Hematopoietic multipotent progenitor cell (in vitro differentiated cells): ENCODE results near the gene MIEF2. TPM values are rescaled to one million over a fixed set of nuclear protein-coding genes. Genes with fewer than 3 reads are reported as not detected.

ENCODE experiments used
- DNase-seq, 3 donors: peaks; one replicate each; pipeline ENCODE4 v3.0.0-alpha.2; 2011 to 2015; ENCODE audit warnings: low read depth in 2 of 3, low spot score in 2 of 3
- total RNA-seq: library from RNA; depleted of rRNA; stranded (reverse); fragments of >200 nt; gene quantifications from one replicate; pipeline ENCODE4 v1.2.3, GENCODE V29; 2012

Gene MIEF2
- total RNA-seq, 1 donor, result 33.7 TPM

DNA sequence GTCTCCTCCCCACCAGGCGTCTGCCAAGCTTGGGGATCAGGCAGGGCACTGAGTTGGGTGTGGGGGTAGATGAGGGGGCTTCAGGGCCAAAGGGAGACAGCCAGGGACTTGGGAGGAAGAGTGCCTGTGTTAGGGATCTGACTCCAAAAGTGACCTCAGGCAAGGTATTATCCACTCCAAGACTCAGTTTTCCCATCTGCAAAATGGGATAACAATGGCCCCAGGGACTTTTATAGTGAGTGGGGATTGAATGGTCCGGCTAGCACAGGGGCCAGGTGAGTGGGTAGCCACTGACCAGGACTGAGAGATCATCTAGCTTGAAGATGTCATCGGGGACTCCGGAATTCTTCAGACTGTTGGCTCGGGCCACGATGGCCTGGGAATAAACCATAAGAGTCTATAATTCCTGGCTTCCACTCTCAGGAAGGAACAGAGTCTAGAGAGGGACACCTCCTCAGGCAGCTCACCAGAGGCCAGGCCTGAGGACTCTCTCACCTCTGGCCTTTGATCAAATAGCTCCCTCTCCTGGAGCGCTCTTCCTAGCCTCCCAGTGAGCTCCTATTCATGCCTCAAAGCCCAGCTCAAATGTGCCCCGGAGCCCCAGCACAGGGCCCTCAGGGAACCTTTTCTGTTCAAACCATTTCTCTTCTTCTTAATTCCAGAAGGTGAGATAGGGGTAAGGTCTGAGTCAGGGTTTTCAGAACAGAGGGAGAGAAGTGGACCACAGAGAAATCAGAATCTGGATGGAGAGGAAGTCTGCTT, 5.4 kb upstream of the MIEF2 start:
- no peak for DNase-seq

DNA sequence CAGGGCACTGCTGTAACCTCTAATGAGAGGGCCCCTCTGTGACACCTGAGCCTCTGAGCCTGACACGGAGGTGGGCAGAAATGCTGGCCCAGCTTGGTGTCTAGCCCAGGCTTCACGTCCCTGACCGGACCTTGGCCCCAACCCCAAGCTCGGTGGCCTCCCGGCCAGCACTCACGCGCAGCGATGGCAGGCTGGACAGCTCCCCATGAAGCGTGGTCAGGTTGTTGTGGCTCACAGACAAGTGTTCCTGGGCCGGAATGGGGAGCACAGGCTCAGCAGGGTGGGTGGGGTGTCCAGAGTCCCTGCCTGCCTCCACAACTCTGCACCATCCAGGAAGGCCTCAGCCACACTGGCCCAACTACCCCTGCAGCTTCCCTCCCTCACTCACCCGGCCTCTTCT, 4.1 kb upstream of the MIEF2 start:
- DNase-seq, result no peak

DNA sequence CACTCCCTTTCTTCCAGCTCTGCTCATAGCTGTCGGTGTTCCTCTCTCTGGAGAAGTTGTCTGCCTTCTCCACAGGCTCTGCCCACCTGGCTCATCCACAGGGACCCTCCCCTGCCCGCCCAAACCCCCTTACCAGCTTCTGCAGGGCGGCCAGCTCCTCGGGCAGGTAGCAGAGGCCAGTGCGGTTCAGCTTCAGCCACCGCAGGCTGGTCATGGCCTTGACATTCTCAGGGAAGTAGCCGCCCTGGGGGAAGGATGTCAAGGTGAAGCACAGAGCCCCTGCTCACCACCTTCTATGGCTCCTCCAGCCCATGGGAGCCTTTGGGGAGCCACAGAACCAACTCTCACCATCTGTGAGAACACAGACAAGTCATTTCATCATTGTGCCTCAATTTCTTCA, 3.7 kb upstream of the MIEF2 start:
- DNase-seq, result no peak

DNA sequence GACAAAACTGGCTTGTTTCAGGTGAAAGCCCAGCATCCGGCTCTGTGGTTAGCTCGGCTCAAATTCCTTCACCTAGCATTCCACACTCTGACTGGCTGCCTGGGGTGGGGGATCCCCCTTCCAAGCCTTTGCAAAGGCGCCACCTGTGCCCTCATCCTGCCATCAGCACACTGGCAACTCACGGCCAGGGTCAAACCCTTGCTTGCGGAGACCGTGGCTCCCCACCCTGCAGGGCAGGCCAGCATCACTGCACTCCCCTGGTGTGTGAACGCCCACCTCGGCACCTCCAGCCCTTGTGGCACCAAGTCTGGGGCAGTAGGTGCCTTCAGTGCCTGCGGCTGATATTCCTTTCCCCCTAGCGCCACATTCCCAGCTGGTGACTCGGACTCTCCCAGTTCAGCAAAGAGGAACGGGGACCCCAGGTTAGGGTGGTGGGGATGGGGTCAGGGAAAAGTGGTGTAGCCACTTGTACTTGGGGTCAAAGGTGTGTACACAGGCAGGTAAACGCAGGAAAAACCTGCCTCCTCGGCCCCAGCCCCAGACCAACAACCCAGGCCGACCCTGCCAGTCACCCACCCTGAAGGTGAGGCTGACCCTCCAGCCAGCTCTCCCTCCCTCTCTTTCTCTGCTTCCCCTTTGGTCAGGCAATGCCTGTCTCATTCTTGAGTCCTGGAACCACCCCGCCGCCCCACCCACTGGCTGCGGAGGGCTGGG, 3.0 kb upstream of the MIEF2 start:
- DNase-seq, result no peak

GRCh38 chr17:18257982-18258355, 2.5 kb upstream of the MIEF2 start:
- peak in 2 of 3 donors; percentile 61 to 62 for DNase-seq

GRCh38 chr17:18258356-18259038, 2.0 kb upstream of the MIEF2 start, which contains the start of gene FLII:
Gene FLII, minus strand, starts transcription at chr17:18258738. Its CDS starts 48 bp downstream, at chr17:18258690.
- DNase-seq, result peak; percentile 31 to 33 (median 33)

GRCh38 chr17:18259621-18260331, 686 bp upstream of the MIEF2 start:
- no peak for DNase-seq

DNA sequence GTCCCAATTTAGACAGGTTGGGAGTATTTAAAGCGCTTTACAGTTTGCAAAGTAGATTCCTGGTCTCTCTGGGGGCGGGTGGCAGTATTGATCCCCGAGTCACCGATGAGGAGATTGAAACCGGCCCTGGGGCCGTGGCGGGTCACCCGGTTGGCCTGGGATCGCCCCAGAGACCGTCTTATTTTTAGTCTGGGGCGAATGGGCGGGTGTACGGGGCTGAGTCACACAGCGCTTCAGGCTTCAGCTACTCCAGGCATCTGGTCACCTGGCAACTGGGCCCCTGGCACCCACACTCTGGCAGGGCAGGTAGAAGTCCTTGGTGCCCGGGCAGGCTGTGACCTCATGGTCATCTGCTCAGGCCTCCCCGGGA, 669 bp downstream of the MIEF2 start:
- DNase-seq, result peak in 2 of 3 donors; percentile 16 to 24

DNA sequence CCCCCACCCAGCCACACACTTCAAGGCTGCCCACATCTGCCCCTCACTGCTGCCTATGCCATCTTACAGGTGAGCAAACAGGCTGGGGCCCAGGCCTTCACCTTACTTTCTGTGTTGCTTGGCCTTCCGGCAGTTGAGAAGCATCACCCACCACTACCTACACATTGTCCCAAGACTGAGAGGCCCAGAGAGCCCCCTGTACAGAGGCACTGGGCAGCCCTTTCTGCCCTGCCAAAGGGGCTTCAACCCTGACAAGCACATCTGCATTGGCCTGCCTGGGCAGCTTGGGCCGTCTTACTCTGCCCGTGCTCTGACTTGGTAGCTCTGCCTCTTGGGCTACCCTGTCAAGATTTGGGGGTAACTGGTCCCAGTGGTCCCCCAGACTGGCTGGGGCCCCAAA, 1.2 kb downstream of the MIEF2 start:
- no peak for DNase-seq

DNA sequence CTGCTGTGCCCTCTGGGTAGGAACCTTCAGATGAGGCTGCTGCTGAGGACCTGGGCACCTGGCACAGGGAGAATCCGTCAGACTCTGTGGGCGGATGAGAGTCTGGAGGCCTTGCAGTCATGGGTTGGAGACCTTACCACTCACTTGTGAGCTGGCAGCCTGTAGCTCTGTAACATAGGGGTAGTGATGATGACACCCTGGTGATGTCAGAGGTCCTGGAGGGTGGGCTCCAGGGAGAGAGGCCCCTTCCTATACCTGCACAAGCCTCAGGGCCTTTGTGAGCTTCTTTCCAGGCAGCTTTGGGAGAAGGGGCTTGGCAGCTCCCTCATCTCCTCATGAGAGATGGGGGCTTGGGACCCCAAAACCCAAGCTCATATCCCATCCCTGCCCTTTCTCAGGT, 1.6 kb downstream of the MIEF2 start:
- DNase-seq, result no peak

GRCh38 chr17:18262641-18263040, 2.2 kb downstream of the MIEF2 start:
- no peak for DNase-seq

GRCh38 chr17:18263885-18264682, 3.6 kb downstream of the MIEF2 start:
- DNase-seq, result no peak

DNA sequence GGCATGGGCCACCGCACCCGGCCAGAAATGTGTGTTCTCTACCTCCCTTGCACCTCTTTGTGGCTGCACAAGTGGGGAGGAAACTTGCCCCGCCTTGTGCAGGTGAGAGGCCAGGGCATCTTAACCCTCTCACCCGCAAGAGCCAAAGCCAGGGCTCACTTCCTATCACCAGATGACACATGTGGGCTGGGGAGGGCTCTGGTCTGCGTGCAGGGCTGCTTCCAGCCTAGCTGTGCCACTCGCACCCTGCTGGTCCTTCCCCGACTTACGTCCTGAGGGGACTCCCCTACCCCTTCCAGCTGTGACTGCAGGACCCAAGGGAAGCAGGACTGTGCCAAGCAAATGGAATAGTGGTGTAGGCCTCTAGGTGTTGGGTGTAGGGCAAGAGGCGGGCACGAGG, 6.9 kb downstream of the MIEF2 start:
- DNase-seq, result no peak

DNA sequence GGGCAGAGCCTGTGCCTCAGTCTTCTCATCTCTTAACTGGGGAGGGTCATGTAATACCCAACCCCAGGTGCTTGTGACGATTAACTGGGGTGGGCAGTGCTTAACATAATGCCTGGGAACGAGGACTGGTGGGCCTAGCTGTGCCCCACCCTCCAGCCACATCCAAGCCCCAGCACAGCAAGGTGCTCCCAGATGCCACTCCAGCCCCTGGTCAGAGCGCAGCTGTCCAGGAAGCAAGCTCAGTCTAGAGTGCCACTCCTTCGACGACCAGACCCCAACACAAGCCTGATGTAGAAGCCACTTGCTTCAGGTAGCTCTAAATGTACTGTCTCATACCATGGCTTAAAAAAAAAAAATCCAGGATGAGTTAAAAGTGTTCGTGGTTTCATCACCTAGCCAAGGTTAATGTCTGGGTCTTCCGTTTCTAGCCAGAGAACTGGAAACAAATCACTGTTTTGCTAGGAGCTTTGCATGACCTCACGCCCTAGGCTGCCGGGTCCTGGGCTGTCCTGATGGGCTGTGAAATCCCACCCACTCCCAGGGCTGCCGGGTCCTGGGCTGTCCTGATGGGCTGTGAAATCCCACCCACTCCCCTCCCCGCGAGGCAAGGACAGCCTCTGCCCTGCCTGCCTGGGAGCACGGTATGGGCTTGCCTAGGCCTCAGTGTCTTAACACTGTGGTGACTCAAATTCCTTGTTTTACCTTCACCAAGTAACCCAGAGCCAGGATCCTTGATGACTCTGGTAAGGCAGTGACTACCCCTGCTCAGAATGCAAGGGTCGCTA, 7.7 kb downstream of the MIEF2 start:
- no peak for DNase-seq

- no peak for DNase-seq
Measured at GRCh38 chr17:18270046-18270931, 9.8 kb downstream of the MIEF2 start.

DNA sequence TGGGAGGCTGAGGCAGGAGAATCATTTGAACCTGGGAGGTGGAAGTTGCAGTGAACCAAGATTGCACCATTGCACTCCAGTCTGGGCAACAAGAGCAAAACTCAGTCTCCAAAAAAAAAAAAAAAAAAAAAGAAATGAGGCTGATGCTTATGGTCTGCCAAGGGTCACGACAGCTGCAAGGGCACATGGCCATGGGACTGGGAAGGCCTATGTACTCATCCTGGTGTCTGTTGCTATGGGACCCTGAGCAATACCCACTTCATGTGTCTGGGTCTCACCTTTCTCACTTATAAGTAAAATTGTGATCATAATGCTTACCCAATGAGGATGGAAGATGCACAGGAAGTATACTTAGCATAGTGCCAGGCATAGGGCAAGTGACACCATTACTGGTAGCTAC, 16.6 kb downstream of the MIEF2 start:
- DNase-seq, result no peak

GRCh38 chr17:18278867-18279266, 18.4 kb downstream of the MIEF2 start:
- DNase-seq, result no peak

DNA sequence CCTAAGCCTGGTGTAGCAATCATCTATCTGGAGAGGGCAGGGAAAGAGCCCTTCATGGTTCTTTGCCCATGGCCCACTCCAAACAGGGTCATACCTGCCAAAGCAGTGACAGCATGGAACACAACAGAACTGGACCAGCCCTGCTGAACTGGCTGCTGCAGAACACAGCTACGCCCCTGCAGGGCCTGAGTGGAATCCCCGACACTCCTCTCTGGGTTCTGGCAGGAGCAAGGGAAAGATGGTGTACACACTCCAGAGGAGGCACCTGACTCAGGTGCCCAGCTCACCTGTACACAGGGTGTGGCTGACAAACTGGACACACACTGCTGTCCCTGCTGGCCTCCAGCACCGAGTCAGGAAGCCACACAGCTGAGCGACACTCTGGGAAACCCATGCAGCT, 19.8 kb downstream of the MIEF2 start:
- DNase-seq, result no peak
